Medulla oblongata (tissue), 1 donor: ENCODE measurements around the gene ARID3C.
"Not testable (repeated sequence)": the region's sequence is repeated elsewhere in the genome, so short reads cannot be mapped to it uniquely, and the experiment has no call there.

Source experiments
- DNase-seq: peaks from one replicate; pipeline ENCODE4 v3.0.0-alpha.2; 2015; ENCODE audit errors: extremely low spot score

The ARID3C gene

DNA sequence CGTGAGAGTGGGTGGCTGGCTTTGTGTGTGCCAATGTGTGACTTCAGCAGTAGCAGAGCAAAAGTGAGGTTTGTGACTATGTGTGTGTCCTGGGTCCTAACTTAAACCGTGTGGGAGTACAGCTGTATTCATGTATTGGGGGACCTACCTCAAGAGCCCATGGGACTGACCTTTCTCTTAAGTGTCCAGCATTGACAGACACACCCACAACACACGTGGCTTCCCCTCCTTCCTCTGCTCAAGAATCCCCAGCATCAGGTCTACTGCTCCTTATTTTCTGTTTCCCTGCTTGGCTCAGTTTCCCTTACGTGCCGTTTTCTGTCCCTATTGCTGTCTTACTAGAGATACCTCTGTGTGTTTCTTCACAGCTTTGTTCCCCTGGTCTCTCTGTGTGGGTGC is 23.7 kb upstream of the ARID3C start:
- DNase-seq = no peak

DNA sequence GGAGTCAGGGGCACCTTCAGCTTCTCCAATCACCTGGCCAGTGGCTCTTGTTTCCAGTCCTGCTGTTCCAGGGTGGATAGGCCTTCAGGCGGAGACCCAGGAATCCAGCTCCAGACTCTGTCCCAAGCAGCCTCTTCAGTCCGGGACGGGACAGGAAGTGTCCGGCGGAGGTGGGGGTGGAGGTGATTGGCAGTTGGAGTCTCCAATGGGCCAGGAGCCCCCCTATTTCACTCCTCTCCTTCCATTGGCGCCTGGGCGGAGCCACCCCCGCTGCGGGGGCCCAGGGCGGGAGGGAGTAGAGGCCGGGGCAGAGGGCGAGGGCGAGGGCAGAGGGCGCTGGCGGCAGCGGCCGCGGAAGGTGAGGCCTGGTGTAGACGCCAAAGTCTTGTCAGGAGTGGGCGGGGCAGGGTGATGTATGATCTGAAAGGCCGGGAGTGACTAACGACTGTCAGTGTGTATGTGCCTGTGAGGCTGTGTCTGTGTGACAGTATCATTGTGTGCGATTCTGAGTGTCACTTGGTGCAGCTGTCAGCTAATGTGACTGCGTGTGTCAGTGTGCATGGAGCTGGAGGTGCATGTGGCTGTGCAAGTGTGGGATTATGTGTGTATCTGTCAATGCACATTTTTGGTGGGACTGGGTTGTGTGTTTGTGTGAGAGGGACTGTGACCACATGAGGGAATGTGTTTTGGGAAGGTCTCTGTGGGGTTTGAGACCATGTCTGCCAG is 23.2 kb upstream of the ARID3C start, which contains the start of gene IL11RA:
Gene IL11RA (plus strand): TSS at position 310 of the 726 bp plus-strand sequence. CDS start 3,033 bp downstream, outside the sequence.
- DNase-seq = peak; percentile 95

DNA sequence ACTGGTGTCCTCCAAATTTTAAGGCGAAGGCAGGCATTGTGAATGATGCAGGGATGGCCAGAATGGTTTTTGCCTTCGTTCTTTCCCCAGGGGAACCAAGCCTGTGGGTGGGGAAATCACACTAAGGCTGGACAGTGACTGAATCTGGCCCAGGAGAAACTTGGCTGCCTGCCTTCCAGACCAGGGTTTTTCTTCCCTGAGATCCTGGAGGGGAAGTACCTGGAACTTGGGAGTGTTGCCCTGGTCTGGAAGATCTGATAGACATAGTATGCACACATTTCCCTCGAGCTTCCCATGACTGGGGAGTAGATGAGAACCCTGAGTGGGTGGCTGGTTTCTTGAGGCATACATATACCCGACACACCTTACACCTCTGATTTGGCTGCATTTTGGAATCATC is 22.5 kb upstream of the ARID3C start:
- peak; percentile 45 for DNase-seq

DNA sequence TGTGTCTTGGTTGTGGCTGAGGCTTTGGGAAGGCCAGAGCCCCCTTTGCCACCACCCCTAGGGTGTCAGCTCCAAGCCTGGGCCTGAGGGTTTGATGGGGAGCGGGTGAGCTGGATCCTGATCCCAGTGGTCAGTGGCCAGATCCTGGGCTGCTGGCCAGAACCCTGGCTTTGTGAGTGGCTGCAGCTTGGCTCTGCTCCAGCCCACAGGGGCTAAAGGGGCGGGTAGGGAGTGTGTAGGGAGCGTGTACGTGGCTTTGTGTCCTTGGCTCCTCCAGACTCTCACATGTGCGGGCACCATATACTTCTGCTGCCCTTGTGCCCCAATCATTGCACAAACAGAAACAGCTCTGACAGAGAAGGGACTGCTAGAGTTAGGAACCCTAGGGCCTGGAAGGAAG is 21.9 kb upstream of the ARID3C start:
- DNase-seq = peak; percentile 52

DNA sequence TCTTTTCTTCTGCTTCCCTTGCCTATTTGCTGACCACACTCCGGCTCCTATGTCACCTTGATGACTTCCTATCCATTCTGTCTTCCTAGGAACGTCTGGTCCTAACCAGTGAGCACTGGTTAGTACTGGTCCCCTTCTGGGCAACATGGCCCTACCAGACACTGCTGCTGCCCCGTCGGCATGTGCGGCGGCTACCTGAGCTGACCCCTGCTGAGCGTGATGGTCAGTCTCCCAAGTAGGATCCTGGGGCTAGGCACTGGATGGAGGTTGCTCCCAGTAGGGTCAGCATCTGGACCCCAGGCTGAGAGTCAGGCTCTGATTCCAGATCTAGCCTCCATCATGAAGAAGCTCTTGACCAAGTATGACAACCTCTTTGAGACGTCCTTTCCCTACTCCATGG is 19.8 kb upstream of the ARID3C start:
- no peak for DNase-seq

DNA sequence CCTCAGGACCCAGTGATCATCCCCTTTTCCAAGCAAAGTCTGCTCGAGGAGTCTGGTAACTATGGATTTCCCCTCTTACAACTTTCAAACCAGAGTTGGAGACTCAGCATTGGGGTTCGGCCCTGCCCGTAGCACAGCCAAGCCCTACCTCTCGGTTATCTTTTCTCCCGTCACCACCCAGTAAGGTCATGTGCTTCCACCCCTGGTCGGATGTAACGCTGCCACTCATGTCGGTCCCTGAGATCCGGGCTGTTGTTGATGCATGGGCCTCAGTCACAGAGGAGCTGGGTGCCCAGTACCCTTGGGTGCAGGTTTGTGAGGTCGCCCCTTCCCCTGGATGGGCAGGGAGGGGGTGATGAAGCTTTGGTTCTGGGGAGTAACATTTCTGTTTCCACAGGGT is 18.8 kb upstream of the ARID3C start:
- DNase-seq = no peak

DNA sequence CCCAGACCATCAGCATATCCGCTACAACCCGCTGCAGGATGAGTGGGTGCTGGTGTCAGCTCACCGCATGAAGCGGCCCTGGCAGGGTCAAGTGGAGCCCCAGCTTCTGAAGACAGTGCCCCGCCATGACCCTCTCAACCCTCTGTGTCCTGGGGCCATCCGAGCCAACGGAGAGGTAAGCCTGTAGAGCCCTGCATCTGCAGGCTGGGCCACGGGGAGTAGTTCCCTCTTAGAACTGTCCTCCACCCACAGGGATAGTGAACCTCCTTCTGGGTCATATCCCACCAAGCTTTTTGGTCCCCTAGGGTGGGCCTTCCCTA is 18.2 kb upstream of the ARID3C start:
- no peak for DNase-seq

DNA sequence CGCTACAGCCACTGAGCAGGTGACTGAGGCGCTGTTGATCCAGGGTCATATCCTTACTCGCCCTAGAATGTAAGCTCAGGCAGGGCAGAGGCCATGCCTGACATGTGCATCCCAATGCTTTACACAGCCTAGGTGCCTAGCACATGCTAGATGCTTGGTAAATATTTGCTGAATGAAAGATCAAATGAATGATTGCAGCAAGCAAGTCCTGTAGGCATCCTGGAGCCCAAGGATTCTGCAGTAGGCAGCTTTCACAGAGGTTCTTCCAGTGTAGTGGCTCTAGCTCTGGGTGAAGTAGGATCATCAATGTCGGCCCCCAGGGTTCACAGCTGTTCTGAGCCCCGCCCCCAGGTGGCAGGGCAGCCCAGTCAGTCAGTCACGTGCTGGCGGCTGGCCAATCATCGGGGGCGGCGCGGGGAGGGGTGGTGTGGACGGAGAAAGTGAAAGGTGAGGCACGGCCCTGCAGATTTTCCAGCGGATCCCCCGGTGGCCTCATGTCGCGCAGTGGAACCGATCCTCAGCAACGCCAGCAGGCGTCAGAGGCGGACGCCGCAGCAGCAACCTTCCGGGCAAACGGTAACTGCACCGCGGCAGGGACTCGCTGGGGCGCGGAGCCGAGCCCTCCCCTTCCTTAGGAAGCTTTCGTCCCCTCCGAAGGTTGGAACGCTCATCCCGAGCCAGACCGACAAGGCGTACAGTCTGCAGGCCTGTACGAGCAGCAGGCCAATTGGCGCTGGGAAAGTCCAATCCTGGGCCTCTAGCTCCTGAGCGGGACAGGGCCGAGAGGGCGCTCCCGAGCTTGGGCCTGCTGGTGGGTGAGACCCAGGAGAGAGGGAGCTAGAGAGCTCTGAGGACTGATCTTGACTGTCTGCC is 17.6 kb upstream of the ARID3C start, which contains the start of gene GALT:
Gene GALT (plus strand): TSS at position 465 of the 873 bp plus-strand sequence. CDS start 30 bp downstream, at position 495.
- DNase-seq = peak; percentile 91

DNA sequence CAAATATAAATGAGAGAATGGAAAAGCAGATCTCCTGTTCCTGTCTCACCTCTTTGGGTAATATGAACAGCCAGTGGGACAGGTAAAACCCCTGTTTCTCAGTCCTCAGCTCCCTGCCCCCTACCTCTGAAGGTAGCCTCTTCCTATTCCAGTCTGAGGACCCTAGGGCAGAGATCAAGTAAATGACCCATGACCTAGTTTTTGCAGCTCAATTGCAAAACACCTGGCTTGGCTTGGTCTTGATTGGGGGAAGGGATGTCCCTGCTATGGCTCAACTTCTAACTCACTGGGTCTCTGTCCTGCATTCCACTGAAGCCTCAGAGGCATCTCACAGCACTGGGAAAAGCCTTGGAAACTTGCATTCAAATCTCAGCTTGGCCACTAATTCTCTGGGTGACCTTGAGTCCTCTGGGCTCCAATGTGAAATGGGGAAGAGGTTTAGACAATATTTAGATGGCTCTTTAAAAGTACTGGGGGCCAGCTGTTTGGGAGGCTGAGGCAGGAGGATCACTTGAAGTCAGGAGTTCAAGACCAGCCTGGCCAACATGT is 16.0 kb upstream of the ARID3C start:
- DNase-seq = no peak

DNA sequence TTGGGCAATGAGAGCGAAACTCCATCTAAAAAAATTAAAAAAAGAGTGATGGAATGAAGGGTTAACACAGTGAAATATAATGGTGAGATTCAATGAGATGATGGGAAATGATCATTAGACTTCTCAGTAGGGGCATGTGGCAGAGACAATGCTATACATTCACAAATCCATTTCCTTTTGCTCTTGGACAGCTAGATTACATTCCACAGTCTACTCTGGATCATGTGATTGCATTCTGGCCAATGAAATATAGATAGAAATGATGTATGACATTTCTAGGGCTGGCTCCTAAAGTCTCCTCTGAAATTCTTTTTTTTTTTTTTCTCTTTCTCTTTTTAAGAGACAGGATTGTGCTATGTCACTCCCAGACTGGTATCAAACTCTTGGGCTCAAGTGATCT is 13.8 kb upstream of the ARID3C start:
- no peak for DNase-seq

DNA sequence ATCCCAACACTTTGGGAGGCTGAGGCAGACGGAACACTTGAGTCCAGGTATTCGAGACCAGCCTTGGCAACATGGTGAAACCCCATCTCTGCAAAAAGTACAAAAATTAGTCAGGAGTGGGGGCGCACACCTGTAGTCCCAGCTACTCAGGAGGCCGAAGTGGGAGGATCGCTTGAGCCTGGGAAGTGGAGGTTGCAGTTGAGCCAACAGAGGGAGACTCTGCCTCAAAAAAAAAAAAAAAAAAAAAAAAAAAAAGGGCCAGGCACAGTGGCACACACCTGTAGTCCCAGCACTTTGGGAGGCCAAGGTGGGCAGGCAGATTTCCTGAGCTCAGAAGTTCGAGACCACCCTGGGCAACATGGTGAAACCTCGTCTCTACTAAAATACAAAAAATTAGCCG is 10.5 kb upstream of the ARID3C start:
- not testable (repeated sequence) for DNase-seq

DNA sequence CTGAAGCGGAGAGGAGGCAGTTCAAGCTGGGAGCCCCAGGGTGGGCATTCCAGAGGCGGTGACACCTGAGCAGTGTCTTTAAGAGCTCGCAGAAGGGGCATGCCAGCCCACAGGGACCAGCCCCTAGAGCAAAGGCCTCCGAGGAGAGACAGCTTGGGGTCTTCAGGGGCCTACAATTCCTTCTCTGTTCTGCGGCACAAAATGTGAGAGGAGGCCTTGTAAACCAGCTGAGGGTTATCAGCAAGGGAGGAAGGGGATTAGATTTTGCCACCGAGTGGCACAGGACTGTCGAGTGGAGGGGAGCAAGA is 9.2 kb upstream of the ARID3C start:
- DNase-seq = no peak

DNA sequence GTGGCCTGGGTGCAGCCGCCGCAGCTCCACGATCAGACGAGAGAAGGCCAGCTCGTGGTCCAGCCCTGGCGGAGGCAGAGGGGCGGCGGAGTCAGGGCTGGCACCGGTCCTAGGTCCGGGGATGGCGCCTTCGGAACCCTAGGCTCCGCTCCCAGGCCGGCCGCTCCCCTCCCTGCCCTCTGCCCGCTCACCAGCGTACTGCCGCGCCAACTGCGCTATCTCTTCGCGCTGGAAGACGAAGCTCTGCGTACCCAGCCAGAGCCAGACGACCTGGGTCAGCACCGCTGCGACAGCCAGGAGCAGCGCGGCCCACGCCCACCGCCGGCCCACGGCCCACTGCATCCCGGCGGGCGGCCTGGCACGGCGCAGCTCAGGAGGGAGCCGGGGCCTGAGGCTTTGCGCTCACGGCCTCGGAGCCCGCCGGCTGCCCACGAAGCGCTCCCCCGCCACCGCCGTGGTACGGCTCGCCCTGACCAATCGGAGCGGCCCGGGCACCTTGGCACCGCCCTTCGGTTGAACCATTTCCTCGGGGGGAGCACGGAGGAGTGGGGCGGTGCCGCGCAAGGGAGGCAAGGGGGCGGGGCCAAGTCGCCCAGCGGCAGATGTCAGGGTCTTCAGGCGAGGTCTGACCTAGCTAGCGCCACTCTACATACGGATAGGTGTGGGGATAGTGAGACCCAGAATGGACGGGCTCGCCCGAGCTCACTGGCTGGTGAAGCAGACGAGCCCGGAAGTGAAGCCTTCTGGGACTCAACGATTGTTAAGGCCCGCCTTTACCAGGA is 8.7 kb upstream of the ARID3C start, which contains the start of gene SIGMAR1:
Gene SIGMAR1 (minus strand): TSS at position 432 of the 782 bp plus-strand sequence. CDS start 90 bp downstream, at position 342.
- peak; percentile 97 for DNase-seq

DNA sequence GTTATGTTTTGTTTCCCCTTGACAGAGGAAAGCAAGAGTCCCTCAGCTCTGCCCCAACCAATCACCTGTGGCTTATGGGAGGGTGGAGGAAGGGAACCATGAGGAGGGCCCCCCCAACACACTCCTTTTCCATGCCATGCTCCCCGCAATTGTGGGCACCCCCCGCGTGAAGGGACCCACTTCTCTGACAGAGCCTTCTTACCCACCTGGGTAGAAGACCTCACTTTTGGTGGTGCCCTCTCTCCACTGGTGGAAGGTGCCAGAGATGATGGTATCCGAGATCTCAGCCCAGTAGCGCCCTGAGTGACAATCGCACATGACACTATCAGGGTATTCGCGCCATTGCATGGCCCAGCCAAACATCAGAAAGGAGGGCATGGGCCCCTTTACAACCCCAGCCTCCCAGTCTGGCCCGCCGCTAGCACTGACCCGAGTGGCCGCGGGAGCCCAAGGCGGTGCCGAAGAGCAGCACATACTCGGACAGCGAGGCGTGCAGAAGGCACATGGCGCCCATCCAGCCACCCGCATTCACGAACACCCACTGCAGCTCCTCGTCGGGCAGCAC is 8.0 kb upstream of the ARID3C start:
- no peak for DNase-seq

DNA sequence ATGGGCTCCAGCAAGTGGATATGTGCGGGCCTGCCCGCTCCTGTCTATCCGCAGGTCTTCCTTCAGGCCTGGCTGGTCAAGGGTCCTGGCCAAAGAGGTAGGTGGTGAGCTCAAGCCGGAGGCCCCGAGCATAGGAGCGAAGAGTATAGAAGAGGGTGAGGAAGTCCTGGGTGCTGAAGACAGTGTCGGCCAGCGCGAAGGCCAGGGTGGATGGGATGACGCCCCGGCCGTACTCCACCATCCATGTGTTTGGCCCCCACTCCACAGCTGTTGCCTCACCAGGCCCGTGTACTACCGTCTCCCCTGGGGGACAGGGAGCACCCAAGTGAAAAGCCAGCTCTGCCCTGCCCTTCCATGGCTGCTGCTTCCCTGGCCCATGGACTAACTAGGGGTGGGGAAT is 6.7 kb upstream of the ARID3C start:
- no peak for DNase-seq

DNA sequence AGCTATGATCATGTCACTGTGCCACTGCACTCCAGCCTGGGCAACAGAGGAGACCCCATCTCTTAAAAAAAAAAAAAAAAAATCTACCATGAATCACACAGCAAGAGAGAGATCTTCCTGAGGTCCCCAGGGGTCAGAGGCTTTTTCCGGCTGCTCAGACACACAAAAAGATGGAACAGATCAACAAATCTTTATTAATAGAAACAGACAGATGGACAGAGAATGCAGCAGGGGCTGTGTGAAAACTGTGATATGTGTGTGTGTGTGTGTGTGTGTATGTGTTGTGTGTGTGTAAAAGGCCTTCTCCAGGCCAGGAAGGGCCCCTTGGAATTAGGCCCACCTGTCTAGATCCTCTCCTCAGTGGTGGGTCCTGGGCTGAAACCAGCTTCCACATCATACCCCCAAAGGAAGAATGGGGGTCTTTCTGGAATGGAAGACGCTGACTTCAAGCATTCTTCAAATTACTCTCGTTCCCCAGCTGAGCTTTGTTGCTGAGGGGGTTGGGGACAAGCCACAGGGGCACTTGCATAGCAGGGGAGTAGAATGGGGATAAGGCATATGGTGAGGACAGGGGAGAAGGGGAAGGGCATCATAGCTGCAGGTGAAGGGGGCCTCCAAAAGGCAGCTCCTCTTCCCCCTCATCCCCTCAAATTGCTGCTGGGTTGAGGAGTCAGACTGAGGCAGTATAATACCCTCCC is 5.8 kb upstream of the ARID3C start:
- no peak for DNase-seq

DNA sequence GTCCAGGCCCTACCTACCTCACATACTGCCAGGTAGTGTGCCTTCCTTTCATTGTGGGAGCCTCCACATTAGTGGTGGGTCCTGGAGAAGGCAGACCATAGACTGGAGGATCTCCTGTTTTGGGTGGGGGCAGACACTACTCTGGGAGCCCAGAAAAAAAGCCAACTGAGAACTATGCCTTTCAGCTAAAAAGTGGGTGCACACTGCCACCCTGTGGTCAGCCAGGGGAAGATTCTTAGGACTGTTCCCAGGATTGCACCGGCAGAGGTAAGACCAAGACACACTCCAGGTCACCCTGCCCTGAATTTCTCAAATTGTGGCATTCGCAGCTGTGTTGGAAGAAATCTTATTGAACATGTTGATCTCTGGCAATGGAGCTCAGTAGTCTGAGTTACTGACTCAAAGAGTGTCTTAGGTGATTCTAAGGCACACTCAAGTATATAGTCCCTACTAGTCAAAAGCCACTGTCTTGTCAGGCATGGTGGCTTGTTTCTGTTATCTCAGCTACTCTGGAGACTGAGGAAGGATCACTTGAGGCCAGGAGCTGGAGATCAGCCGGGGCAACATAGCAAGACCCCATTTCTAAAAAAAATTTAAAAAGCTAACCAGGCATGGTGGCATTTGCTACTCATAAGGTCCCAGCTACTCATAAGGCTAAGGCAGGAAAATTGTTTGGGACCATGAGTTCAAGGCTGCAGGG is 5.1 kb upstream of the ARID3C start:
- peak; percentile 80 for DNase-seq

DNA sequence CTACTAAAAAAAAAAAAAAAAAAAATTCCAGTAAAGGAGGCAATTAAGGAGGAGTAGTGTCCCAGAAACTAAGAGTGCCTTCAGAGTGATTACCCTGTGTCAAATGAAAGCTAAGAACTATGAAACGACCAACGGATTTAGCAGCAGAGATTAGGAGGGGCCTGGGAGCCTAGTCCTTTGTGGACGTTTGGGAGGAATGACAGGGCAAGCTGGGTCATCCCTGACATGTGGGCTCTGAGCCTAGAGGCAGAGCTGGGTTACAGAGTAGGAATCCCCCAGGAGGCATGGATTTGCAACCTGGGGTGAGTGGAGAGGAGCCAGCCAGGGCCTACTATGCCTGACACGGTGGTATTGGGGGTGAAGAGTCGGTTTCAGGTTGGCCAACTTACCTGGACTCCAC is 4.3 kb upstream of the ARID3C start:
- DNase-seq = no peak

DNA sequence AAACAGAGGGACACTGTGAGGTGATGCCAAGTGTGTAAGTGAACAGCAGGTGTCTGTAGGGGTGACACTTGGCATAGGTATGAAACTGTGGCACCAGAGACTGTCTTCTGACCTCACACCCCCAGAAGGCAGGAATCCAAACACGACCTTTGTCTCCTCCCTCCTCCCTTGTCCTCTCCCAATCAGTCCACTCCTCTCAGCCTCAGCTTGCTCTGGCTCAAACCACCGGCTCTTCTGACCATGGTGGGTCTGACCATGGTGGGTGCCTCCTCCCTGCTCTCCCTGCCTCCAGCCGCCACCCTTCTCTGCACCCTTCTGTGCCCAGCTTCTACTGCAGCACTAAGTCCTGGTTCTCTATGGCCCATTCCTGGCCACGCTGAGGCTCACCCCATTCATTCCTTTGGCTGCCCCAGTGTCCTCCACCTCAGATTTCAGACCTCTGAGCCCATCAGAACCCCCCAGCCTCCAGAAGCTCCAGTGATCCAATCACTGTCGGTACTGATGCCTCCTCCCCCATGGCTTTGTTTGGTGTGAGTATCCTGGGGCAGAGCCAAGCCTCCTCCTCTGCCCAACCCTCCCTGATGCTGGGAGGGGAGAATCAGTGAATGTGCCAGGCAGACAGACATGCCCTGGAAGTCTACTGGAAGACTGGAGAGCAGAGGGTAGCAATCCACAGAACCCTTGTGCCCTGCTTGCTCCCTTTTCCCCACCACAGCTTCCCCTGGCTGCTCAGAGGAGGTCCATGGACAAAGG is 1.7 kb upstream of the ARID3C start:
- no peak for DNase-seq

DNA sequence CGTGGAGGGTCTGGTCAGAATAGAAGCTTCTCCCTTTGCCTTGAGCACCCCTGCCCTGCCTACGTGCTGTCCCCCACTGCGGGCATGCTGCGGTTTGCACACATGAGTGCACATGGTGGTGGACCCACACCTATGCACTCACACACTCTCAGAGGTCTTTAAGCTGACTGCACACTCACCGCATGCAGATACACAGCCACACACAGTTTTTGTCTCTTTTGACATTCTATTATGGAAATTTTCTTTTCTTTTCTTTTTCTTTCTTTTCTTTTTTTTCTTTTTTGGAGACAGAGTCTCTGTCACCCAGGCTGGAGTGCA is 584 bp upstream of the ARID3C start:
- no peak for DNase-seq
